Skeletal muscle satellite cell (primary cell): ENCODE results near the gene MEGF6.

Experiments
- H3K27me3 ChIP-seq: 2 replicates; pipeline ENCODE4 v1.7.0; 2013; ENCODE audit warnings: low read length; ENCODE audit not compliant: control insufficient read depth, insufficient read depth
- H3K36me3 ChIP-seq: 2 replicates; pipeline ENCODE4 v1.7.0; 2013; ENCODE audit warnings: mild to moderate bottlenecking, control low read depth, low read length; ENCODE audit not compliant: insufficient read depth
- H3K4me1 ChIP-seq: 2 replicates; pipeline ENCODE4 v1.7.0; 2013; ENCODE audit warnings: low read length; ENCODE audit not compliant: control insufficient read depth, insufficient read depth
- H3K4me2 ChIP-seq: 2 replicates; pipeline ENCODE4 v1.7.0; 2013; ENCODE audit warnings: mild to moderate bottlenecking, low read length
- H3K4me3 ChIP-seq: 2 replicates; pipeline ENCODE4 v1.7.0; 2013; ENCODE audit warnings: low read length
- H3K9ac ChIP-seq: 2 replicates; pipeline ENCODE4 v1.7.0; 2013; ENCODE audit warnings: mild to moderate bottlenecking, low read depth, low read length, moderate library complexity
- H3K9me3 ChIP-seq: replicated peaks from 2 replicates; pipeline ENCODE4 v1.7.0; 2013; ENCODE audit warnings: mild to moderate bottlenecking, control low read depth, low read length

Gene MEGF6

GRCh38 chr1:3642919-3643675 lies 31.8 kb upstream of the MEGF6 start:
- Histone ChIP-seq H3K4me3 (no peak overlapping the region), H3K9me3 (no peaks in the 10 kb centered on the region), H3K36me3 (peaks cover 14% of the 10 kb centered on the region), H3K9ac (no peak overlapping the region), H3K4me1 (no peaks in the 10 kb centered on the region), H3K27me3 (no peaks in the 10 kb centered on the region), H3K4me2 (no peak overlapping the region)

- no peaks in the 10 kb centered on the region for H3K27me3 ChIP-seq
- no peak overlapping the region for H3K9ac ChIP-seq
- no peak overlapping the region for H3K4me2 ChIP-seq
- no peaks in the 10 kb centered on the region for H3K9me3 ChIP-seq
- peaks cover 24% of the 10 kb centered on the region for H3K36me3 ChIP-seq
- no peak overlapping the region for H3K4me3 ChIP-seq
- H3K4me1 ChIP-seq: no peaks in the 10 kb centered on the region
Measured at GRCh38 chr1:3641816-3642215, 30.5 kb upstream of the MEGF6 start.

- H3K4me3 ChIP-seq: no peak overlapping the region
- no peaks in the 10 kb centered on the region for H3K4me1 ChIP-seq
- H3K4me2 ChIP-seq: no peak overlapping the region
- no peaks in the 10 kb centered on the region for H3K9me3 ChIP-seq
- no peaks in the 10 kb centered on the region for H3K27me3 ChIP-seq
- H3K9ac ChIP-seq: no peak overlapping the region
- peaks cover 30% of the 10 kb centered on the region for H3K36me3 ChIP-seq
Measured at GRCh38 chr1:3641046-3641760, 29.9 kb upstream of the MEGF6 start.

GRCh38 chr1:3640121-3640837 lies 29.0 kb upstream of the MEGF6 start:
- H3K9me3 ChIP-seq: no peaks in the 10 kb centered on the region
- H3K4me2 ChIP-seq: no peak overlapping the region
- H3K4me3 ChIP-seq: no peak overlapping the region
- peaks cover 33% of the 10 kb centered on the region for H3K36me3 ChIP-seq
- no peak overlapping the region for H3K9ac ChIP-seq
- H3K27me3 ChIP-seq: no peaks in the 10 kb centered on the region
- H3K4me1 ChIP-seq: no peaks in the 10 kb centered on the region

- no peaks in the 10 kb centered on the region for H3K4me1 ChIP-seq
- H3K9me3 ChIP-seq: no peaks in the 10 kb centered on the region
- H3K27me3 ChIP-seq: no peaks in the 10 kb centered on the region
- H3K9ac ChIP-seq: no peak overlapping the region
- peaks cover 33% of the 10 kb centered on the region for H3K36me3 ChIP-seq
- H3K4me2 ChIP-seq: no peak overlapping the region
- no peak overlapping the region for H3K4me3 ChIP-seq
Measured at GRCh38 chr1:3639397-3639911, 28.1 kb upstream of the MEGF6 start.

GRCh38 chr1:3638676-3639075 lies 27.4 kb upstream of the MEGF6 start:
- Histone ChIP-seq H3K36me3 (peaks cover 38% of the 10 kb centered on the region), H3K9ac (no peak overlapping the region), H3K4me2 (no peak overlapping the region)

GRCh38 chr1:3638027-3638426 lies 26.7 kb upstream of the MEGF6 start:
- H3K4me2 ChIP-seq: no peak overlapping the region
- H3K27me3 ChIP-seq: no peaks in the 10 kb centered on the region
- H3K9me3 ChIP-seq: no peaks in the 10 kb centered on the region
- H3K4me3 ChIP-seq: no peak overlapping the region
- H3K9ac ChIP-seq: no peak overlapping the region
- H3K36me3 ChIP-seq: peaks cover 39% of the 10 kb centered on the region
- no peaks in the 10 kb centered on the region for H3K4me1 ChIP-seq

More at GRCh38 chr1:3638676-3639075, 27.4 kb upstream of the MEGF6 start:
- Histone ChIP-seq H3K9me3 (no peaks in the 10 kb centered on the region), H3K27me3 (no peaks in the 10 kb centered on the region), H3K4me1 (no peaks in the 10 kb centered on the region), H3K4me3 (no peak overlapping the region)

- H3K4me1 ChIP-seq: no peaks in the 10 kb centered on the region
Measured at GRCh38 chr1:3636531-3636930, 25.2 kb upstream of the MEGF6 start.

GRCh38 chr1:3636080-3636479 lies 24.8 kb upstream of the MEGF6 start:
- H3K9me3 ChIP-seq: no peaks in the 10 kb centered on the region
- H3K4me1 ChIP-seq: no peaks in the 10 kb centered on the region
- H3K4me2 ChIP-seq: no peak overlapping the region
- no peak overlapping the region for H3K4me3 ChIP-seq
- H3K27me3 ChIP-seq: no peaks in the 10 kb centered on the region
- H3K36me3 ChIP-seq: peaks cover 48% of the 10 kb centered on the region
- no peak overlapping the region for H3K9ac ChIP-seq

More at GRCh38 chr1:3636531-3636930, 25.2 kb upstream of the MEGF6 start:
- peaks cover 48% of the 10 kb centered on the region for H3K36me3 ChIP-seq
- no peak overlapping the region for H3K4me3 ChIP-seq
- H3K4me2 ChIP-seq: no peak overlapping the region
- H3K9ac ChIP-seq: no peak overlapping the region
- no peaks in the 10 kb centered on the region for H3K9me3 ChIP-seq
- no peaks in the 10 kb centered on the region for H3K27me3 ChIP-seq

GRCh38 chr1:3634059-3634800 lies 22.9 kb upstream of the MEGF6 start:
- Histone ChIP-seq H3K9me3 (no peaks in the 10 kb centered on the region), H3K4me1 (no peaks in the 10 kb centered on the region), H3K4me2 (no peak overlapping the region), H3K36me3 (peaks cover 65% of the 10 kb centered on the region), H3K4me3 (no peak overlapping the region), H3K27me3 (no peaks in the 10 kb centered on the region), H3K9ac (no peak overlapping the region)
